ENCODE measurements around the gene GPC6.

GPC6 gene

DNA sequence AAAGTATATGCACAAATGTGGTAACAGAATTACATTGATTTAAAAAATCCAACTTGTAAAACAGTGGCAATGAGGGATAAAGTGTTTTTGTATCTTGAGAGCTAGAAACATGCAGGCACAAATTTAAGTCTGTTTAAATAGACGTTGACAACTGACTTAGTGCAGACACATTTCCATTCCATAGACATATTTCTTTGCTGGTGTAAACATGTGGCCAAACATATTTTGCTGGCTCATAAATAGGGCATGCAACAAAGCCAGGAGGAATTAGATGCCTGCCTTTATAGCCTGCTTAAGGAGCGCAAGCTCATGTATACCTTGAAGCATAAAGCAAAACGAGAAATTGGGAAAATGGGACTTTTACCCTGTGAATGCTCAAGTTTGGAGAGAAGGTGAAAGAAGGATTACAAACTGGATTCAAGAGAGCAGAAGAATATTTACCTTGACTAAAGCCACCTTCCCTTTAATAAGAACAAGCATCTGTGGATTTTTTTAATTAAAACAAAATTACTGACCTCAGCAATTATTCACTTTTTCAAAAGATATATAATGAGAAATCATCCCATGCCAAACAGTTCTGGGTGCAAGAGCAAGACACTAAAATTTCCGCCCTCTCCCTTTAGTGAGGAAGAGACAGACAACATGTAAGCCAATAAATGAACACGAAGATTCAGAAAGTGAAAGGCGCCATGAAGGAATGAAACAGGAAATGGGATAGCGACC lies 1181.9 kb downstream of the GPC6 start:
- no peak for DNase-seq

DNA sequence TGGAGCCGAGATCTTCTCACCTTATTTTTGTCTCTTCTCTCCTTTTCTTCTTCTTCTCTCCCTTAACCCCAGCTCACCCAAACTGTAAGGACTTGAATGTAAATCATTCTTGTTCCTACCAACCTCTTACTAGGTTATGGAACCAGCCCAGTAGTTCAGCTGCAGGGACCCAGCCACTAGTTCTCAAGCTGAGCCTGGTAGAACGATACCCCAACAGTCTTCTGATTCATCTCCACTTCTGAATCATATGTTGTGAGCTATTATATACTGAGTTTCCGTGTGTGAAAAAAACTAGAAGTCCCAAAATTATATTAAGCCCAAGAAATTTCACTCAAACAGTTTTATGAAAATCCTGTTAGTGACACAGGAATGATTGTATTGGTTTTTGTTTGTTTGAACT lies 1185.1 kb downstream of the GPC6 start:
- DNase-seq: no peak

DNA sequence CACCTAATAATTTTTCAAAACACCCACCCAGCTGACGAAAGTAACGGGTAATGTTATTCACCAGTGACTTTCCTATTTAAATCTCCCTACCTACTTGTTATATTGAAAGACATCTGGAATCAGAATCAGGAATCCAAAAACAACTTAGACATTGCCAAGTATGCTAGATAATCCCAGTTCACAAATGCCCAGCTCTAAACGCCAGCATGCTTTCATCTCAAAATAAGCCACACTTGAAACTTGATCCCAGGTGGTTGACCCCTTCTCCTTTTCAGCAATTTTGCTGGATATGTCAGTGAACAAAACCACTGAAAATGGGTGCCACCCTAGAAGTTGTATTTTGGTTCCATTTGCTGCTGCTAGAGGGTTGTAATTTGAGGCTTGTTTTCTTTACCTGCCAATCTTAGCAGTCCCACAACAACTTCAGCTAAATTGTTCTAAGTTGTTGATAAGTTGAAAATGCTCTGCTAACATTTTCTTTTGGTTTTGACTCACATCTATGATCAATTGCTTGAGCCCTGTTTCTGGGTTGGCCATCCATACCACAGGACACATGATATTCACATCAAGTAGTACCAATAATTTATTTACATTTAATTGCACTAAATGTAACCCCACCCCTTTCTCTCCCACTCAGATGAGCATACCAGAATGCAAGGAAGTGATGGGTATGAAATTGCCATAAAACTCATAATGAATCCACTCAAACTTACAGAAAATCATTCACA lies 1186.4 kb downstream of the GPC6 start:
- DNase-seq: no peak

DNA sequence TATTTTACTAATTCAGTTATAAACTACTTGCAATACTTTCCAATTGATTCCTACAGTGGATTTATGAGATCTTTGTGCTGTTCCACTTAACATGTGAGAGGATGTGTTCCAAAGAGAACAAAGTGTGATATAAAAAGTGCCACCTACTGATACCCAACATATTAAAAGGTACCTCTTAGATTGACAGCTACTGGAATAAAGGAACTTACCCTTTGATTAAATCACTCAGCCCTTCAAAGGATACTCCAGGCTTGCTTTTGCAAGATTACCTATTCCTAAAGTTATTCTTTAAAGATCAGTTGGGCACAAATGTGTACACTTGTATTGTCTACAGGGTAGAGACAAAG lies 1187.0 kb downstream of the GPC6 start:
- no peak for DNase-seq

DNA sequence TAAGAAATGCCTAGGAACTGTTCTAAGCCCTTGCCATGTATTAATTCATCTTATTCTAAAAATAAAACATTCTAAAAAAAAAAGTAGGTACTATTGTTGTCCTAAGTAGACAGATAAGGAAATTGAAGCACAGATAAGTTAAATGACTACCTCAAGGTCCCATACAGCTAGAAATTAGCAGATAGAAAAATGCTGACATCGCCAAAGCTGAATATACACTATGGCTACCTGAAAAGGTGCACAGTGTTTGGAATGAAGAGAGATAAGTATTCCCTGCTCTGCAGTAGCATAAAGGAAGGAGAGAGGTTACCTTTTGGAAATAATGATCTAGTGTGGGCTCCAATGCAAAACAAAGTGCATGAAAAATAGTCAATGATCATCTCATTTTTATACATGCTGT lies 1187.5 kb downstream of the GPC6 start:
- DNase-seq: no peak

DNA sequence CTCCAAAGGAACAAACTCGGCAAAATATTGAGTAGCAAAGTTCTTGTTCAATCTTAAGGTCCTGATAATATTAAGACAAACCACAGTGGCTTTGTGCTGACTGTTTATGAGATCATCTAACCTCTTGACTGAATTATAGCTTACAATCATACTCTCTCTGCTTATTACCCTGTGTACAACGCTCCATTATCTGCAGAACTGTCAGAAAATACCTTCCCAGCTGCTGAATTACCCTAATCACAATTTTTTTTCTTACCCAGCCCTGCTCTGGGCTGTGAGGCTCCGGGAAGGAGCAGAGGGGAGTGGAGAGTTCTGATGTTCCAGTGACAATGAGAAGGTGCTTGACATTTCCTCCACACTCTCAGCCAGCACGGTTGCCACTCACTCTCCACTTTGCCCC lies 1188.1 kb downstream of the GPC6 start:
- no peak for DNase-seq

DNA sequence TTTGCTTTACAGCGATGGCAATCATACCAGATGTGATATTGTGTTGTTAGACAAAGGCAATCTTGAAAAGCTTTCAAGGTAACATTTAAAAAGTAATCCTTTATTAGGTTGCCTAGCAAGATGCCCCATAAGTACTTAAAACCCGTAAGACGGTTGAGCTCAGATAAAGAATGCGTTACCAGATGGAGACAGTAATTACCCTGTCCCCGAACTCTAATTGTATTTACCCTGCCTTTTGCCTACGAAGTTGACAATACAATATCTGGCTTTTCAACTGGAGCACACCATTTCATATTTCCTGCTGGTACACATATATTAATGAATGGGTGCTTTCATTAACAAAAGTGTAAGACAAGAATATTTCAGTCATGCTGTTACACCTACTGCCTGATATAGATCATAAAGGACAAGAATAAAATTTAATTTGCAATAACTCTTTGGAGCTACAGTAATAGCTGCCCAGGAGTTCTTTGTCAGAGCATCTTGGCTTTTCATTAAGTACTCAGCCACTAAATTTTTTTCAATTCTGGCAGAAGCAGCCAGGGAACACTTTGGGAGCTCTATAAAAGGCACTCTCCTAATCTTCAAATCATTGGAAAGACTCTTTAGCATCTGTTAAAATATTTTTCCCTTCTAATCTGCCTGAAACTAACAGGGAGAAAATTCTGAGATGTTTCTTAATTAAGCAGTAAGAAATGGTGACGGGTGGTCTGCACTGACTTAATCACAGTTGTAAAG lies 1189.1 kb downstream of the GPC6 start:
- no peak for DNase-seq

DNA sequence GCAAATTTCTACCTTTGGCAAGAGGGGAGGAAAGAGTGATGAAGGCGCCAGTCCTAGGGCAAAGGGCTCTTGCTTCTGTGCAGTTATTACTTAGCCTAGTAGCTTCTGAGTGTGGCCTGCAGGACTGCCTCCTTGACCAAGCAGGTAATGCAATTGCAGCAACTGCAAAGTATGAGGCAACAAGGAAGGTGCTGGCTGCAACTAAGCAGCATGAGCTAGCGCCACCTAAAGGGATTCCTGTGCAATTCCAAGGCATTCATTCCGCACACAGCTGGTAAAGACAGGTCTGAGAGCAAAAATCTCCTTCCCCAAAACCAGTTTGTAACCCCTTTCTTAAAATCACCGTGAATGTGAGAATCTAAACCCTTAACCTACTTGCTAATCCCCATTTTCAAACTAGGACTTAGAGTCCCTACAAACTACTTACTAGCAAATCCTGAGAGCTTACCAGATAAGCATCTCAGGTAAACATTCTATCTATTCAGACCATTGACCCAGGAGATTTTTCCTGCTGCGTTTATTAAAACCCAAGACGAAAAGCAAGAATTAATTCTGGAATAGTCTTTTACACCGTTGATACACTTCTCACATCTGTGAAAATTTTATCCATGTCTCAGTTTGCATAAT lies 1190.0 kb downstream of the GPC6 start:
- DNase-seq: peak; percentile 27

DNA sequence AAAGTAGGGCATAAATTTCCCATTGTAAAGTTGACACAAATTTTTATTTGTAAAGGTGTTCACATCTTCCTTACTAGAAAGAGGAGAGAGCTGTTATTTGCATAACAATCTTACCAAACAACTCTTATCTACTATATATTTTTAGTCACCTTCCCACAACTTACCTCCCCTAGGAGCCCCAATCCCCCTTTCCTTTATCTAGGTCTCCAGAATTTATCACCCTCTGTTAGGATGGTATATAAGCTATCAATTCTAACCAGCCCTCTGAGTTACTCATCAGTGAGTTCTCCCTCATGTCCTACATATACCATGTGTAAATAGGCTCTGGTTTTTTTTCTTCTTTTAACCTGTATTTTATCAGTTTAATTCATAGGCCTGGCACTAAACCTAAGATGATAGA lies 1190.7 kb downstream of the GPC6 start:
- DNase-seq: no peak

DNA sequence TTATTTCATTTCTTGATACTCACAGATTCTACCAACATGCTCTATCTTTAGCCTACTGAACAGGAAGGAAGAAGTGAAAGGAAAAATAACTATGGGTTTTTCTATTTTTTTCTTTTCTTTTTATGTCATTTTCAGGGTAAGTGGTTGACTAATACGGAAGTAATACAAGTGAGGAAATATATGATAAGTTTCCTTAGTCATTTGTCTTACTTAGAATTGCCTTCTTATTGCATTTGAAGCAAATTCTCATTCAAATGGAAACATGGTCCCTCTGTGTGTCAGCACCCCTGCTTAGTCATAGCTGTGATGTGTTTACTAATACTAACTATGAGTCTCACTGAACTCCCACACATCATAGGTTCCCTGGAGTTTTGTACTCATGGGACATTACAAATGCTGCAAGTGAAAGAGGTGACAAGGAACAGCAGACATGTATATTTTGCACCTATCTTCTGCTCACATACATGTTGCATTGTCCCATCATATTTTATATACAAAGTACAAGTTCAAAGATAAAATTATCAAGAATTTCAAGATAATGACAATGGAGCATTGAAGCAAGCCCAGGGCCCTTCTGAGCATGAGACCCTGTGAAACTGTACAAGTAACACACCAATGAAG lies 1192.8 kb downstream of the GPC6 start:
- DNase-seq: peak; percentile 18

DNA sequence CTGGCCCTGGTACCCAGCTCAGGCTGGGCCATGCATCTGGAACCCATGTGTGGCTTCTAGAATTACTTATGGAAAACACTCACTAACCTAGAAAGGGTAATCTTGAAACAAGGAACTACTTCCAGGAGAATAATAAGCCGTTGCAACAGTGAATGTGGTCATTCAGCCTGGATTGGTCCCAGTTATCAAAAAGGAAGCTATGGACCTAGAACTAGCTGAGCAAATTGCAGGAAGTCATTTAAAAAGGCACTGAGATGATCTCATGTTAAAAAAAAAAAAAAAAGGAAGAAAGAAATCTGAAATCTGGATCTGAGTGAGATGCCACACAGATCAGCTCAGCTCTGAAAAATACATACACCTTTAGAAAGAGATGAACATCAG lies 1193.3 kb downstream of the GPC6 start:
- no peak for DNase-seq

DNA sequence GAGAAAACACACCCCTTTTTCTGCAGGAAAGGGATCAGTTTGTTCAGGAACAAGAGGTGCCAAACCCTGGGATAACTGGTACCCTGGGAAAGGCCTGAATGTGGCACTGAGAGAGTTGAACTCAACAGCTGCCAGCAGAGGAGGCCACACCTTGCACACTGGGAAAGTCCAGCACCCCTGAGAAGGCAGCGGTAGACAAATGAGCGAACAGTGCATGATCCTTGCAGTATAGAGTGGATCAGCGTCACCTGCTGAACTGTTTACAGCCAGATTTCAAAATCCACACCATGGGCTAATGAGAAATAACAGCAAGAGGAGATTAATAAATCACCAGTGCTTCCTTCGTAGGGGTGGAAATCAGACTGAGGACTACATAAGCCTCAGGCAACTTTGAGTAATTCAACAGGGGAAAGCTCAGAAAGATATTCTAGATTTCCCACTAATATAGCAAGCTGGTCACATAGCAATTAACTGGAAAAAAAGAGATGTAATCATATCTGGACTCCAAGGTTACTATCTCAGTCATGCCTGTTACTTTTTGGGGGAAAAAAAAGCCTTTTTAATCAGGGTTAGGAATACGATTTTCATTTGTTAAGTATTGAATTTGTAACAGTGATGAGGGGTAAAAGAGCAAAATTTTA lies 1200.8 kb downstream of the GPC6 start:
- DNase-seq: no peak

DNA sequence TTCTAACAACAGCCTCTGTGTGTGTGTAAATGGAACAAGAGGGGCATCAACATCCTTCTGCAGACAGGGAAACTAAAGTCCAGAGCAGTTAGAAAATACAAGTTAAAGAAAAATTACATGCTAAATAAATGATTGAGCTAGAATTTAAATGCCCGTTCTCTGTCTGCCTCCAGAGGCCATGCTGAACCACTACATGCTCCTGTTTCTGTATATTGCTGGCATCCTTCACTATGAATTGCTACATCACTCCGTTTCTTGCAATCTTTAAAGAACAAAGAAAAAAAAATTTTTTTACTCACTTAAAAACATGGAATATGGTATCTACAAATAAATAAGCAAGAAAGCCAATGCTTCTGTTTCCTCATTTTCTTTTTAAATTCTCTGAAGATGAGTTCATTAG lies 1205.0 kb downstream of the GPC6 start:
- DNase-seq: no peak

DNA sequence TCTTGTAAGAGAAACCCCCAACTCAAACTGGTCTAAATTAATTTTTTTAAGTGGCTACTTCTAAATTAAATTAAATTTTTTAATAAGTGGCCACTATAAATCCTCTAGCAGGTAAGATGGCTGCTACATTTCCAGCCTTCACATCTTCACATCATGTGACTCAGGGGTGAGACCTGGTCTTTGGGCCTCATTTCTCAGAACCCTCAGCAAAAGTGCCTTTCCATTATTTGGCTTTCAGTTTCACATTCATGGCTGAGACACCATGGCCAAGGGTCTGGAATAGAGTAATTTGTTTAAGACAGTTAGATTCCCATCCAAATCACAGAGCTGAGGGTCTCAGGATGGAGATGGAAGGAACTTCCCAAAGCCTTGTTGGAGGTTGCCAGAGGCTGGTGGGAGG lies 1205.4 kb downstream of the GPC6 start:
- DNase-seq: no peak

DNA sequence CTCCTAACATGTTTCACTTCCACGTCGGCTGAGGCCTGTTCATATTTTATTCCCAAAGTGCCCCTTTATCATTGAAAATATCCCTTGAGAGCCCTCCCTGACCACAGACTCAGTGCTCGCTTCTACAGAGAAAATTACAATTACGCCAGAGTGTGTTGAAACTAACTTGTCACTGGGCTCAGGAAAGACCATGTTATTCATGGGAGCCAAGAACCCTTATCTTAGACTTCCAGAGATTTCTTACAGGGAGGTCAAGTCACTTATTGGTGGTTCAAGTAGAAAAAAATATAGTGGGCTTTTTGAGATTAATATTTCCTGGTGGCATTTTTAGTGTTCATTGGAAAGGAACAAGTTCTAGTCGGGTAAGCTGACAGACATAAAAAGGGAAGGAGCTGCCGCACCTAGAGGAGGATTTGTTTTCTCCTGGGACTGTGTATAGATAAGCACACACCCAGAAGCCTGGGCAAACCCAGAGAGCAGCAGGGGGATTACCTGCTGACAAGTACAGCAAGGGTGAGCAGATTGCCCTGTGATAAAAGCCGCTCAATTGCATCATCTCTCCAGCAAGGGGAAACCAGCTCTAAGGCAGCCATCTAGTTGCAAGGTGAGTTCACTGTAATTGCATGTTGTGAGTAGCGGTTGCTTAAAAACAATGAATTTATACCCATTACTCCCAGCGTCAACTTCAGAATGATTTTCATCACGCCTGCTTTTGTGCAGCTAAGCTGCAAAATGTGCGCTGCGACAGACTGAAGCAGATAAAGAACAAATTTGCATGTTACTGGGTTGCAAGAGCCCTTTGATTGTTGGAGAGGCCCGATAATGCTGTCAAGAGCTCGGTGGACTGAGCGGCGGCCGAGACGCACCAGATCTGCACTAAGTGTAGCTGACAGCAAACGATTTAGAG lies 1206.7 kb downstream of the GPC6 start:
- DNase-seq: no peak

DNA sequence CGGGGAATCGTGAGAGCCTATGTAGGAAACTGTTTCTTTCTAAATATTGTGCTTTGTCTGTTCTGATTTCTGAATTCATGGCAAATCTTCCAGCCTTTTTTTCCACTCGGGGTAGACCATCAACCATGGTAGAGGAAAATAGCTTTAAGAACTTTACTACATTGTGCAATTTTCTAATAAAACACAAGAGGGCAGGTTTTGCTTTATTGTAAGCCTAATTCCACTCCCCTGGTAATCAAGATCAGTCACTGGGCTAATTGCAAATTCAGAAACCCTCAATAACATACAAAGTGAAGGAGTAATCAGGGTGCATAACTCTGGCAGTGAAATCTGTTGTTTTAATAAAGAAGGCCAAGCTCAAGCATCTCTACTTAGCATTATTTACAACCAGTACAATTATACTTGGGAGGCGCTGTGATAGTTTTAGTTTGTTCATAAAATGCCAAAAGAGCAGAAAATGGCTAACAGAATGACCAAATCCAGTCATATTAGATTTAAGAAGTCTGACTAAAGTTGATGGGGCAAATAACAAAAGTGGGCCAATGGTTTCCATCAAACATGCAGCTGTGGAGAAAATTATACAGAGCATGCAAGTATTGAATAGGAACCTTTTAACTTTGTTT lies 1209.1 kb downstream of the GPC6 start:
- peak; percentile 45 for DNase-seq

DNA sequence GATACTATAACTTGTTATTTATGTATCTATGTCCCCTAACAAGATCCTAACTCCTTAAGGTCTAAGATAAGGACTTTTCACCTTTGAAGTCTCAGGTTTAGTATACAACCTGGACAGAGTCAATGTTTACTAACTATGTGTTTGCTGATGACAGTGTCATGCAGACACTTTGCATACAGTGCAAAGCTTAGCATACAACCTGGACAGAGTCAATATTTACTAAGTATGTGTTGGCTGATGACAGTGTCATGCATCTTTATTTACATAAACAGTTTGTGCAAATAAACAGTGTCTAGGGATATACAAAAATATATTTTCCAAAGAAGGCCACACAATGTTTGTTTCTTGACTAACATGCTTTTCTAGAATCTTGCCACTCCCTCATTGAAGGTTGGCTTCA lies 1218.2 kb downstream of the GPC6 start:
- DNase-seq: no peak

DNA sequence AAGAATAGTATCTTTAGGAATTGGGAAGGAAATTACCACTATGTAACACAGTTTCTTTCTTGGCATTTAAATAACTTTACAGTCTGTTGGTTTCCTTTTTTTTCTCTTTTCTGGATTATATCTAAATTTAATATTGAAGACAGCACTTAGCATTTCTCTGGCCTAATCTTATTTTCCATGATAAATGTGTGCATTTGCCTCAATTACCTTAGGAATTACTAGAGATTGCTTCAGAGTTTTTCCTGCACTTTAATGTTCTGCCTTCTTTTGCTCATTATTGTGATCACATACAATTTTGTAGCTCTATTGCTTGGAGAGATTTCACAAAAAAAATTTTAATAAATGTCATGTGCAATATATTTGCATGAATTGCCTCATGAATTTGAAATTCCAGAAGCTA lies 1227.7 kb downstream of the GPC6 start:
- no peak for DNase-seq

DNA sequence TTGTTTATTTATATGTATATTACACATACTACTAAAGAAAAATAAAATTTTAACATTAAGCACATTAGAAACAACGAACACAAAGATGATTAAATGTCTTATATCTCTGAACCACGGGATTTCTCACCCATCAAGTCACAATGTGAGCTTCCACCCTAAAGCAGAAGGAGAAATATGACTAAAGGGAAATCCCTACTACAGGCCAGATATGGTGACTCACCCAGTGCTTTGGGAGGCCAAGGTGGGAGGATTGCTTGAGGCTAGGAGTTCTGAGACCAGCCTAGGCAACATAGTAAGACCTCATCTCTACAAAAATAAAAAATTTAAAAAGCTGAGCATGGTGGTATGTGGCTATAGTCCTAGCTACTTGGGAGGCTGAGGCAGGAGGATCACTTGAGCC lies 1228.3 kb downstream of the GPC6 start:
- peak; percentile 12 for DNase-seq

DNA sequence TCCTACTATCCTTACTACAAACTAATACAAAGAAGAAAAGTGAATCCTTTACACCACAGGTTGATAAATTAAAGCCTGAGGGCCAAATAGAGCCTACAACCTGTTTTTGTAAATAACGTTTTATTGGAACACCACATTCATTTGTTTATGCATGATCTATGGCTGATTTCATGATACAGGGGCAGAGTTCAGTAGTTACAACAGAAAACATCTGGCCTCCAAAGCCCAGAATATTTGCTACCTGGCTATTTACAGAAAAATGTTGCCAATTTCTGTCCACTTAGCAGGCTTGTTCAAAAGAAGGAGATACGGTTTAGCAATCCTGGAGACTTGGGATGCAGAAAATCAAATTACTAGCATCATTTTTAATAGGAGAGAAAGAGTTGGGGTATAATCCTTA lies 1228.8 kb downstream of the GPC6 start:
- DNase-seq: no peak
